Lower lobe of right lung (tissue), 2 donors: ENCODE measurements around the gene SLC25A47. TPM values are rescaled to one million over a fixed set of nuclear protein-coding genes. Genes with fewer than 3 reads are reported as not detected.
A peak's percentile ranks its signal among the peaks of the same experiment; 100 is the strongest.

Source experiments
- ATAC-seq, 2 donors: fragments of 200-7000 bp; cut with Tn5 transposase; one replicate each; pipeline ENCODE4 v1.9.1; 2020 to 2022; ENCODE audit warnings: mild to moderate bottlenecking in 2 of 2, moderate library complexity in 2 of 2
- DNase-seq: peaks from one replicate; pipeline ENCODE4 v3.0.0-alpha.2; 2020
- H3K27ac ChIP-seq: fragments of 200-600 bp; one replicate; pipeline ENCODE4 v1.8.0; 2022
- H3K27me3 ChIP-seq: fragments of 200-600 bp; one replicate; pipeline ENCODE4 v1.8.0; 2022; ENCODE audit warnings: low read depth
- H3K36me3 ChIP-seq: fragments of 200-600 bp; one replicate; pipeline ENCODE4 v1.8.0; 2022; ENCODE audit warnings: mild to moderate bottlenecking
- H3K4me1 ChIP-seq: fragments of 200-600 bp; one replicate; pipeline ENCODE4 v1.8.0; 2022
- H3K4me3 ChIP-seq: fragments of 200-600 bp; one replicate; pipeline ENCODE4 v1.8.0; 2022; ENCODE audit warnings: mild to moderate bottlenecking
- H3K9me3 ChIP-seq: fragments of 200-600 bp; one replicate; pipeline ENCODE4 v1.8.0; 2022
- intact Hi-C: fragments of 100-400 bp; cut with DNase I; formaldehyde crosslinking; loops from one replicate; pipeline ENCODE4 v1.11.0; 2022
- total RNA-seq: library from RNA; stranded (reverse); fragmentation: NEBNext Ultra II Directional; extraction: Animal tissue kit (Norgen Biotek cat#: 25700); gene quantifications from one replicate; pipeline ENCODE4 v1.2.1, GENCODE V29; 2021
- TF ChIP-seq, protein P1 (sequence below): fragments of 200-600 bp; IDR thresholded peaks from one replicate; pipeline ENCODE4 v1.8.0; 2022; ENCODE audit warnings: antibody characterized with exemption, mild to moderate bottlenecking
- donor health status: DM: no; HTN: yes; CAD: no; lungs with severe emphysema.

SLC25A47 gene
- total RNA-seq, 1 donor from 2014 or later, result not detected

DNA sequence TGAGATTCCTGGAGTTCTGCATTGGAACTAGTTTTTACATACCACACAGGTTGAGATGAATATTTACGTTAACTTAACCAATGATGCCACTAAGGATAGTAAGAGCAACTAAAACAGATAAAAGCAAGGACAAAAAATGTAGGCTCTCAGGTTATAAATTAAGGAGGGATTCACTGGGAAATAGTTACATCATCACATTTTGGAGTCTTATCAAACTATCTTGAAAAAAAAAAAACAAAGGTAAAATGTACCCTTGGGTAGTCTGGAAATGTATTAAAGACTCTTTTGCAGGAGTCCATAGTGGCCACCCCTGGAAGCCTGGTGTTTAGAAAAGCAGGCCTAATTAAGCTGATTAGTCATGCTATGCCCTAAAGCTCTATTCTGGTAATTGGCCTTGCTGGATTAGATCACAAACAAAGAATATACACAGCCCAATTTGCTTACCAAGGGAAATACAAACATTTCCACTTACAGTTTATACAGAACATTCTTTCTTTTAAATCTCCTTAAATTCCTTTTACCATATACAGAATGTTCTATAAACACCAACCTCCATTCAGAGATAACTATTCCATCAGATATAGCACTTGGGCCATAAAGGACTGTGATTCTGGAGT lies 39.3 kb downstream of the SLC25A47 start:
- no peak for ATAC-seq
- TF ChIP-seq, protein P1, sequence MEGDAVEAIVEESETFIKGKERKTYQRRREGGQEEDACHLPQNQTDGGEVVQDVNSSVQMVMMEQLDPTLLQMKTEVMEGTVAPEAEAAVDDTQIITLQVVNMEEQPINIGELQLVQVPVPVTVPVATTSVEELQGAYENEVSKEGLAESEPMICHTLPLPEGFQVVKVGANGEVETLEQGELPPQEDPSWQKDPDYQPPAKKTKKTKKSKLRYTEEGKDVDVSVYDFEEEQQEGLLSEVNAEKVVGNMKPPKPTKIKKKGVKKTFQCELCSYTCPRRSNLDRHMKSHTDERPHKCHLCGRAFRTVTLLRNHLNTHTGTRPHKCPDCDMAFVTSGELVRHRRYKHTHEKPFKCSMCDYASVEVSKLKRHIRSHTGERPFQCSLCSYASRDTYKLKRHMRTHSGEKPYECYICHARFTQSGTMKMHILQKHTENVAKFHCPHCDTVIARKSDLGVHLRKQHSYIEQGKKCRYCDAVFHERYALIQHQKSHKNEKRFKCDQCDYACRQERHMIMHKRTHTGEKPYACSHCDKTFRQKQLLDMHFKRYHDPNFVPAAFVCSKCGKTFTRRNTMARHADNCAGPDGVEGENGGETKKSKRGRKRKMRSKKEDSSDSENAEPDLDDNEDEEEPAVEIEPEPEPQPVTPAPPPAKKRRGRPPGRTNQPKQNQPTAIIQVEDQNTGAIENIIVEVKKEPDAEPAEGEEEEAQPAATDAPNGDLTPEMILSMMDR, result no peak
- DNase-seq, result no peak
- Histone ChIP-seq H3K4me1 (peaks cover 16% of the 10 kb centered on the region), H3K4me3 (no peak overlapping the region), H3K36me3 (peaks cover 97% of the 10 kb centered on the region), H3K27ac (no peak overlapping the region), H3K9me3 (no peaks in the 10 kb centered on the region), H3K27me3 (no peaks in the 10 kb centered on the region)
- intact Hi-C loops, result no loop called here

DNA sequence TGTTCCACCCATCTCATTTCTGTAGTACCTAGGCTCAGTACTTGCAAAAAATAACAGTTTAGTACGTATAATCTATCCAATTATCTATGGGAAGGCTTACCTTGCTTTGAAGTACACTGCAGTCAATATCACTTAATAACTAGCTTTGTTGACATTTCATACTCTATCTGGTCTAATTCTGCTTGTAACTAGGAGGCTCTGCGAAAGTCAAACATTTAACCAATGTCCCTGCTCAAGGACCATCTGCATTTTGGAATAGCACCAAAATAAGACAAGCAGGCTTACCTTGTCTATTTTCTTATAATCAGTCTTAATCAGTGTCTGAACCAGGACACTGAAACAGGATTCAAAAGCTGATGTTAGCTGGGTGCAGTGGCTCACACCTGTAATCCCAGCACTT lies 39.9 kb downstream of the SLC25A47 start:
- Histone ChIP-seq H3K27ac (no peak overlapping the region), H3K4me1 (peaks cover 16% of the 10 kb centered on the region)
- intact Hi-C loops, result no loop called here

DNA sequence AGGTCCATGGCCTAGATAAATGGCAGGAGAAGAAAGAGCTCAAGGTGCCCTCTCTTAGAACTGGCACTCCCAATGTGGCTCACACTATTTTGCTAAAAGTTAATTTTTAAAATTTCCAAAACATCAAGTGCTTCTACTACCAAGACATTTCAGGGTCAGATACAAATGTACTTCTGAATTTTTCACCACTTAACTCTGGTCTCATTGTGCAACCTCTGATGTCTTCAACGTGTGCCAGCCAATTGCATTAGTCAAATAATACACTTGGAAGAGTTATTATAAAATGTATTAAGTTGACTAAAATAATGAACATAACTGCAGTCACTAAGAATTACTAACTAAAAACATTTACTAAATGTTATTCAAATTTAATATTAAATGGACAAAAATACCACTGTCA lies 41.3 kb downstream of the SLC25A47 start:
- Histone ChIP-seq H3K4me1 (peaks cover 16% of the 10 kb centered on the region), H3K36me3 (peaks cover 97% of the 10 kb centered on the region), H3K4me3 (no peak overlapping the region), H3K9me3 (no peaks in the 10 kb centered on the region), H3K27me3 (no peaks in the 10 kb centered on the region), H3K27ac (no peak overlapping the region)
- intact Hi-C loops, result no loop called here
- DNase-seq, result no peak
- ATAC-seq, result peak in 1 of 2 donors; percentile 65
- TF ChIP-seq, protein P1, result no peak

More for the DNA sequence above, 39.9 kb downstream of the SLC25A47 start:
- ATAC-seq (no peak), DNase-seq (no peak)
- H3K9me3 ChIP-seq, result no peaks in the 10 kb centered on the region
- peaks cover 97% of the 10 kb centered on the region for H3K36me3 ChIP-seq
- no peak overlapping the region for H3K4me3 ChIP-seq
- H3K27me3 ChIP-seq, result no peaks in the 10 kb centered on the region
- TF ChIP-seq, protein P1, result no peak

DNA sequence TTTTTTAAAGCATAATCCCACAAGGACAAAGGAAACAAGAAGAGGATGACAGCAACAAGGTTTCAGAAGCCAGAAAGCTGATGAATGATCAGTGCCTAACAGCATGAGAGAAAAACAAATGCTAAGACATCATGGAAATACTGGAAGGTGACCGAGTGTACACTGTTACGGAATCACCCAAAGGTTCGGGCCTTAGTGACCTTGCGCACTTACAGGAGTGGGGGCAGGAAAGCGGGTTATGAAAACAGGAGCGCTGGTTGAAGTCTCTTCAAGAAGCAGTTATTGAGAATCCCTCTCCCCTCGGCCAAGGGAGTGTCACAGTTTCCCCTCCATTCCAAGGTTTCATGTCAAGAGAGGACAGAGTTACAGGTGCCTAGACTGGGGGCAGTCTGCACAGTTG lies 42.6 kb downstream of the SLC25A47 start:
- DNase-seq (no peak), ATAC-seq (no peak)
- Histone ChIP-seq H3K4me3 (no peak overlapping the region), H3K27me3 (no peaks in the 10 kb centered on the region), H3K4me1 (peaks cover 17% of the 10 kb centered on the region), H3K36me3 (peaks cover 95% of the 10 kb centered on the region), H3K9me3 (no peaks in the 10 kb centered on the region), H3K27ac (peak overlapping the region; percentile 13)
- intact Hi-C loops, result no loop called here
- TF ChIP-seq, protein P1, result no peak

DNA sequence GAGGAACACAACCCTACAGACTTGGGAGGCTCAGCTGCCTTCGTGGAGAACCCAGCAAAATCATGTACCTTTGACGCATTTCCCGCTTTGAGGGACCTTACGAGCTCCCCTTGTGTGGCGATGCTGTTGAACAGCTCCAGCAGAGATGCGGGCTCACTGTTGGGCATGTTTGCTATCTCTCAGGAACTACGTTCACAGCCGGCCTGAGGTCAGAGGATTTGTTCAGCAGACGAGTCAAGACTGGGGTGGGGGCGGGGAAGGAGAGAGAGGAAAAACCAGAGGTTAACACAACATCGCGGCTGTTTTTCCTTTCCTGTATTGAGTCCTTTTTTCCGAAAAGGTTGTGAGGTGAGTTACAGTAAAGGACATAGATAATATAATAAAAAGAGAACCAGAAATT lies 45.9 kb downstream of the SLC25A47 start:
- Histone ChIP-seq H3K36me3 (peaks cover 70% of the 10 kb centered on the region), H3K27ac (no peak overlapping the region), H3K4me3 (no peak overlapping the region), H3K4me1 (peaks cover 18% of the 10 kb centered on the region), H3K9me3 (no peaks in the 10 kb centered on the region), H3K27me3 (no peaks in the 10 kb centered on the region)
- ATAC-seq (no peak), DNase-seq (no peak)
- intact Hi-C loops, result no loop called here
- TF ChIP-seq, protein P1, result no peak
